Astrocyte (in vitro differentiated cells and primary cell): ENCODE data around the gene SIRT2. TPM values are rescaled to one million over a fixed set of nuclear protein-coding genes. Genes with fewer than 3 reads are reported as not detected.

Experiments used
- DNase-seq: peaks from one replicate; pipeline ENCODE4 v3.0.0-alpha.2; 2010; ENCODE audit warnings: low read depth
- FAIRE-seq: peaks from 2 replicates; lab custom pipeline; 2011; peaks lifted over from hg19 to GRCh38; lab: Jason Lieb, UNC
- H2AFZ ChIP-seq: 2 replicates; pipeline ENCODE4 v1.6.0; 2012; ENCODE audit warnings: low read depth, low read length, inconsistent platforms
- H3K27ac ChIP-seq: 2 replicates; pipeline ENCODE4 v1.5.1; 2011; ENCODE audit warnings: low read depth, low read length, inconsistent platforms
- H3K27me3 ChIP-seq: 2 replicates; pipeline ENCODE4 v1.6.0; 2011; ENCODE audit warnings: low read length, inconsistent platforms; ENCODE audit not compliant: insufficient read depth
- H3K36me3 ChIP-seq: 2 replicates; pipeline ENCODE4 v1.5.1; 2011; ENCODE audit warnings: low read length, inconsistent platforms; ENCODE audit not compliant: insufficient read depth
- H3K4me1 ChIP-seq: 2 replicates; pipeline ENCODE4 v1.5.1; 2011; ENCODE audit warnings: low read length, inconsistent platforms; ENCODE audit not compliant: insufficient read depth
- H3K4me2 ChIP-seq: 2 replicates; pipeline ENCODE4 v1.6.0; 2012; ENCODE audit warnings: low read length, inconsistent platforms
- H3K4me3 ChIP-seq: 2 replicates; pipeline ENCODE4 v1.5.1; 2011; ENCODE audit warnings: low read depth, mild to moderate bottlenecking, low read length, inconsistent platforms; ENCODE audit not compliant: insufficient read depth
- H3K79me2 ChIP-seq: 2 replicates; pipeline ENCODE4 v1.6.0; 2012; ENCODE audit warnings: mild to moderate bottlenecking, low read length, inconsistent platforms; ENCODE audit not compliant: insufficient read depth
- H3K9ac ChIP-seq: 2 replicates; pipeline ENCODE4 v1.6.0; 2012; ENCODE audit warnings: mild to moderate bottlenecking, low read length, inconsistent platforms
- H3K9me3 ChIP-seq: 2 replicates; pipeline ENCODE4 v1.5.1; 2012; ENCODE audit warnings: low read depth, mild to moderate bottlenecking, low read length, inconsistent platforms; ENCODE audit not compliant: insufficient read depth
- H4K20me1 ChIP-seq: 2 replicates; pipeline ENCODE4 v1.6.0; 2012; ENCODE audit warnings: low read length, inconsistent platforms; ENCODE audit not compliant: insufficient read depth
- H3K27ac Mint-ChIP-seq: one replicate; pipeline ENCODE4 v1.8.0; 2021; ENCODE audit warnings: mild to moderate bottlenecking, mixed read lengths; ENCODE audit not compliant: unreplicated experiment
- H3K27me3 Mint-ChIP-seq: one replicate; pipeline ENCODE4 v1.8.0; 2021; ENCODE audit warnings: low read depth, mixed read lengths; ENCODE audit not compliant: unreplicated experiment
- H3K36me3 Mint-ChIP-seq: one replicate; pipeline ENCODE4 v1.8.0; 2021; ENCODE audit warnings: low read depth, mixed read lengths; ENCODE audit not compliant: unreplicated experiment
- H3K4me1 Mint-ChIP-seq: one replicate; pipeline ENCODE4 v1.8.0; 2021; ENCODE audit warnings: low read depth, mixed read lengths; ENCODE audit not compliant: unreplicated experiment
- H3K4me3 Mint-ChIP-seq: one replicate; pipeline ENCODE4 v1.8.0; 2021; ENCODE audit warnings: mild to moderate bottlenecking, moderate library complexity, mixed read lengths; ENCODE audit not compliant: unreplicated experiment
- H3K9me3 Mint-ChIP-seq: one replicate; pipeline ENCODE4 v1.8.0; 2021; ENCODE audit warnings: mild to moderate bottlenecking, mixed read lengths; ENCODE audit not compliant: unreplicated experiment
- CTCF ChIP-seq: IDR thresholded peaks from 2 replicates; pipeline ENCODE4 v1.5.1; 2011; ENCODE audit warnings: low read depth, mild to moderate bottlenecking, inconsistent platforms, low read length, moderate library complexity; ENCODE audit not compliant: insufficient read depth
- EZH2 ChIP-seq: IDR thresholded peaks from 2 replicates; pipeline ENCODE4 v1.6.1; 2012; ENCODE audit warnings: mild to moderate bottlenecking, low read length, inconsistent platforms; ENCODE audit not compliant: insufficient read depth
- total RNA-seq: library from RNA; stranded (reverse); gene quantifications from 2 replicates; pipeline ENCODE4 v1.2.1, GENCODE V29; 2021

Gene SIRT2
- total RNA-seq, 1 donor from 2014 or later, result 35.7 TPM

- Histone ChIP-seq H3K79me2 (peaks cover 17% of the 10 kb centered on the region), H3K4me3 (peak overlapping the region; percentile 66), H3K36me3 (peaks cover 3% of the 10 kb centered on the region), H4K20me1 (peaks cover 17% of the 10 kb centered on the region), H2AFZ (peak overlapping the region; percentile 78), H3K9me3 (no peaks in the 10 kb centered on the region), H3K9ac (peak overlapping the region; percentile 92), H3K4me1 (peaks cover 27% of the 10 kb centered on the region), H3K4me2 (peak overlapping the region; percentile 86), H3K27ac (peak overlapping the region; percentile 80), H3K27me3 (no peaks in the 10 kb centered on the region)
- H3K27me3 Mint-ChIP-seq, result no peaks in the 10 kb centered on the region
- no peaks in the 10 kb centered on the region for H3K9me3 Mint-ChIP-seq
- peaks cover 15% of the 10 kb centered on the region for H3K4me1 Mint-ChIP-seq
- TF ChIP-seq CTCF (no peak), EZH2 (no peak)
- DNase-seq (peak; percentile 59), FAIRE-seq (no peak)
- peak overlapping the region; percentile 94 for H3K27ac Mint-ChIP-seq
- H3K4me3 Mint-ChIP-seq, result peak overlapping the region; percentile 94
- peaks cover 9% of the 10 kb centered on the region for H3K36me3 Mint-ChIP-seq
These were observed 47.0 kb downstream of the SIRT2 start for GRCh38 chr19:38852231-38853044.

GRCh38 chr19:38851622-38852230 is 47.7 kb downstream of the SIRT2 start:
- Histone ChIP-seq H3K79me2 (peaks cover 24% of the 10 kb centered on the region), H3K9me3 (no peaks in the 10 kb centered on the region), H3K4me2 (peak overlapping the region; percentile 86), H4K20me1 (peaks cover 24% of the 10 kb centered on the region), H3K27ac (peak overlapping the region; percentile 80), H3K9ac (peak overlapping the region; percentile 92), H3K4me1 (peaks cover 30% of the 10 kb centered on the region), H3K4me3 (peak overlapping the region; percentile 66), H2AFZ (peak overlapping the region; percentile 65), H3K36me3 (peaks cover 10% of the 10 kb centered on the region), H3K27me3 (no peaks in the 10 kb centered on the region)
- no peak for FAIRE-seq
- peak overlapping the region; percentile 92 for H3K4me3 Mint-ChIP-seq
- peaks cover 9% of the 10 kb centered on the region for H3K36me3 Mint-ChIP-seq
- no peak for TF ChIP-seq CTCF
- TF ChIP-seq EZH2, result no peak
- H3K9me3 Mint-ChIP-seq, result no peaks in the 10 kb centered on the region
- H3K27ac Mint-ChIP-seq, result peak overlapping the region; percentile 99
- peak; percentile 73 for DNase-seq
- H3K4me1 Mint-ChIP-seq, result peaks cover 21% of the 10 kb centered on the region
- H3K27me3 Mint-ChIP-seq, result no peaks in the 10 kb centered on the region
